Kasumi-1 (cell line): ENCODE measurements around the gene MRC1.
A peak's percentile ranks its signal among the peaks of the same experiment; 100 is the strongest.

Source experiments
- DNase-seq, 2 experiments: peaks; one replicate each; lab custom pipeline; 2025; lab: John Stamatoyannopoulos, UW

MRC1 gene

DNA sequence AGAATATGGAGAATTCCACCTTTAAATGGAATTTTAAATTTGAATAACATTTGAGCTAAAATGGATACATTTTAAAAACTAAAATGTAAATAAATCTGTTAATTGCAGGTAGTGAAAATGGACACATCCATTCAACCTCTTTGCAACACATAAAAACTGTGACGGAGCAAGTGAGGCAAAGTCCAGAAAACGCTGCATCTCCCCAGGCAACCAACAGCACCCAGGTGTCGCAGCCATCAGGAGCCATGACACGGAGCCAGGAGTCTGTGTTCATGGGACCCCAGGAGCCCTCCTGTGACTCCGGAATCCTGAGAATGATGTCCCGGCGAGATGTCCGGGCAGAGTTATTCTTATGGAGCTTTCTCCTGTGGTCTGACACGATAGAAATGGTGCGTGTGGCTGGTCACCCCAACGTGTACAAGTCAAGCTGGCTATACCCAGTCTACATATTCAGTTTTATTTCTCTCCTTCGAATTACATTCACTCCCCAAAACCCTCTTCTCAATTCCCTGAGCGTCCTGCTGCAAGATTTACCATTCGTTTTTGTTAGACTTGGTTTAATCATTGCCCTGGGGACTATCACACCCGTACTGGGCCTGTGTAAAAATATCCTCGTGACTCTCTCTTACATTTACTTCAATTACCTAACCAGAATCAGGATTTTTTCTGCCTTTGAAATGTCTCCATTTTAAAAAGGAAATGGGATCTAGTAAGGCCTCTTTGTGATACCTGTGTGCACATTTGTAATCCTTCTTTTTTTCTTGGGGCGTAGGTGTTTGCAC, 13.1 kb upstream of the MRC1 start:
- no peak for DNase-seq

DNA sequence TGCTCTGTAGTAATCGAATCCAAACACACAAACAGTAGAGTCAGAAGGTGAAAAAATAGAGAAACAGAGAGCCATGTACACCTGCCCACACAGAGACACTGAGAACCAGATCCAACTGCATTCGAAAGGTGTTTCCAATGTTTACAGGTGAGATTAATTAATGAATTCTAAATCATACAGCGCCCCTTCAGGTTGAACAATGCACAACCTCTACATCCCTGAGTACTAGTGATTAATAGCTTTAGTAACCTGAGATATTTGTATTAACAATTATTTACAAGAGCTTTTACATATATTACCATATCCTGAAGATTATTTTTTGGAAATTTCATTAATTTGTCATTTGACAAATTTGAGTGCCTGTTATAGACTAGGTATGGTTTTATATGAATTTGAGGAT, 7.6 kb upstream of the MRC1 start:
- DNase-seq = no peak

DNA sequence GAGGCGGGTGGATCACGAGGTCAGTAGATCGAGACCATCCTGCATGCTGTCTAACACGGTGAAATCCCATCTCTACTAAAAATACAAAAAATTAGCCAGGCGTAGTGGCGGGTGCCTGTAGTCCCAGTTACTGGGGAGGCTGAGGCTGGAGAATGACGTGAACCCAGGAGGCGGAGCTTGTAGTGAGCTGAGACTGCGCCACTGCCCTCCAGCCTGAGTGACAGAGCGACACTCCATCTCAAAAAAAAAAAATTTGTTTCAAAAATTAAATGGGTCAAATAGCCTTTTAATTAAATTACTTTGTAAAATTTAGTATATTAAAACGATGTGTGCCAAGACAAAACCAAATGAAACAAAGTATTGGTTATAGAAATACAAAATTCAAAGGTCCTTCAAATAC, 6.8 kb upstream of the MRC1 start:
- no peak for DNase-seq

GRCh38 chr10:17802976-17803375, 6.2 kb upstream of the MRC1 start:
- DNase-seq = no peak

DNA sequence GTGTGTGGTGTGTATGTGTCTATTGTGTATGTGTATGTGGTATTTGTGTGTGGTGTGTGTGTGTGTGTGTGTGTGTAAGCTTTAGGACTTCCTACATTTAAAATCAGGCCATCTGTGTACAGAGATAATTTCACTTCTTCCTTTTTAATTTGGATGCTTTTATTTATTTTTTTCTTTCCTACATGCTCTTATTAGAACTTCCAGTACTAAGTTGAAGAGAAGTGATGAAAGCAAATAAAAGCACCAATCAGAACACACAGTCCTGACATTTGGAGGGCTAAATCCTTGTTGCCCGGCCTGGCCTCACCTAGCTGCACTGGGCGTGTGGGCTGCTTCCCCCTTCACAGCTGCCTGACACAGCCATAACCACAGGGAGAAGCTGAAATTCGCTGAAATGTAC, 3.8 kb upstream of the MRC1 start:
- DNase-seq = peak in 1 of 2 experiments; percentile 37

DNA sequence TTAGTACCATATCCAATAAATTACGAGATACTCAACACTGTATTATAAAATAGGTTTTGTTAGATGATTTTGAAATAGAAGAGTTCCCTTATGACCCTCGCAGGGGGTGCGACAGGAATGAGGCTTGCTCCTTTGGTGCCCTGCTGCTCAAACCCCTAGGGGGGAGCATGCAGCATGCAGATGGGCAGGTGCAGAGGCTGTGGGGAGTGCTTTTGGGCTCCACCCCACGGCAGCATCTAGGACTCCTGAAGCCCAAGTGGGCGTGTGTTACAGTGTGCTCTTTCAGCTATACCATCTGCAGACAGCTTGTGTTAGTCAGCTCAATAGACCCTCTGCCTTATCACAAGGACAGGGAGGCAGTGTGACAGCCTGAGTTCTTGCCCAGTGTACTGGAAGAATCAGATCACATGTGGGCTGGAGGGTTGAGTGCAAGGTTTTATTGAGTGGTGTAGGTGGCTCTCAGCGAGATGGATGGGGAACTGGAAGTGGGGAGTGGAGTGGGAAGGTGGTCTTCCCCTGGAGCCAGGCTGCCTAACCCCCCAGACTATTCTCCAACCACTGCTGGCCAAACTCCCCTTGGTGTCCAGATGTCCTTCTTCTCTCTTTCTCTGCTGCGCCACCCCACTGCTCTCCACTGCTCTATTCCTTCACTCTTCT, 3.1 kb upstream of the MRC1 start:
- no peak for DNase-seq

DNA sequence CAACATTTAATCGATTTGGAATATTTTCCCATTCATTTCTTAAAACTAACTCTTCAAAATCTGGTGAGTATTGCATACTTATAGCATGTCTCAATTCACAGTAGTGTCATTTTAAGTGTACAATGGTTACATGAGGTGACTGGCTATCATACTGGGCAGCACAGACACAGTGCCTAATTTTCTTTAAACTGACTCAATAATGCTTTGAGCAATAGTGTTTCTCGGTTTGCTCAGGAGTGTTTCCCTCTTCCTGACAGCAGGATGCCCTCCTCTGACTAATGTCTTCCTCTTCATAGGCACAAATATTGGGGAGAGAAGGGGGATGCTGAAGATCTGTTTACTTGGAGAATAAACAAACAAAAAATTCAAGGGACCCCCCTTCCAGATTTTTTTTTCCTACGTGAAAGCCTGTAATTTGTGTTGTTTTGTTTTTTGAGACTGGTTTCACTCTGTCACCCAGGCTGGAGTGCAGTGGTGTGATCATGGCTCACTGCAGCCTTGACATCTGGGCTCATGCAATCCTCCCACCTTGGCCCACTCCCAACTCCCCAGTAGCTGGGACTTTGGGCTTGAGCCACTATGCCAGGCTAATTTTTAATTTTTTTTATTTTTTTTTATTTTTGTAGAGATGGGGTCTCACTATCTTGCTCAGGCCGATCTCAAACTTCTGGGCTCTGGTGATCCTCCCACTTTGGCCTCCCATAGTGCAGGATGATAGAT, 2.2 kb downstream of the MRC1 start:
- DNase-seq = no peak

- no peak for DNase-seq
Measured at GRCh38 chr10:17814973-17815372, 5.8 kb downstream of the MRC1 start.

GRCh38 chr10:17816199-17816598, 7.1 kb downstream of the MRC1 start:
- DNase-seq = no peak

DNA sequence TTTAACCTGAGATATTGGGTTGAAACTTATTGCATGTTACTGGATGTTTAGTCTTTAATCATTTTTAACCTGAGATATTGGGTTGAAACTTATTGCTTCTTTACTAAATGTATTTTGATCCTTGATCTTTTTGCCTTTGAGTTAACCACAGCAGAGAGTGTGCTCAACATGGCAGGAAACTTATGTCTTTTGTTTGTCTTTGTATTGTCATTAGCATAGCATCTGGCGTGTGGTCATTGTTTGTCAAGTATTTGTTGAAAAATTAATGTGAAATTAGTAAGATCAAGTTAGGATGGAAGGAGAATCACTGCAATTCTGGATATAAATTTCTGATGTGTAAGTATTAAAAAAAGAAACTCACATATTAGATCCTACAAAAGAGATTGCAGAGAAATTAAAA, 8.2 kb downstream of the MRC1 start:
- no peak for DNase-seq

GRCh38 chr10:17817790-17818189, 8.6 kb downstream of the MRC1 start:
- no peak for DNase-seq

DNA sequence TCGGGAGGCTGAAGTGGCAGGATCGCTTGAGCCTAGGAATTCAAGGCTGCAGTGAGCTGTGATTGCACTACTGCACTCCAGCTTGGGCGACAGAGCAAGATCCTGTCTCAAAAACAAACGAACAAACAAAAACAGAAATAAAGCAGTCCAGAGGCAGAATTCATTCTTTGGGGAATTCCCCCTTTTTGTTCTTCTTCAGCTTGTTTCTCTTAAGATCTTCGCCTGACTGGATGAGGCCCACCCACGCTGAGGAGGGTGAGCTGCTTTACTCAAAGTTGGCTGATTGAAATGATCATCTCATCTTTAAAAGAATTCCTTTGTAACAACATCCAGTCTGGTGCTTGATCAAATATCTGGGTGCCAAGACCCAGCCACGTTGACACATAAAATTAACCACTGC, 10.7 kb downstream of the MRC1 start:
- no peak for DNase-seq

GRCh38 chr10:17820943-17821342, 11.8 kb downstream of the MRC1 start:
- DNase-seq = no peak

DNA sequence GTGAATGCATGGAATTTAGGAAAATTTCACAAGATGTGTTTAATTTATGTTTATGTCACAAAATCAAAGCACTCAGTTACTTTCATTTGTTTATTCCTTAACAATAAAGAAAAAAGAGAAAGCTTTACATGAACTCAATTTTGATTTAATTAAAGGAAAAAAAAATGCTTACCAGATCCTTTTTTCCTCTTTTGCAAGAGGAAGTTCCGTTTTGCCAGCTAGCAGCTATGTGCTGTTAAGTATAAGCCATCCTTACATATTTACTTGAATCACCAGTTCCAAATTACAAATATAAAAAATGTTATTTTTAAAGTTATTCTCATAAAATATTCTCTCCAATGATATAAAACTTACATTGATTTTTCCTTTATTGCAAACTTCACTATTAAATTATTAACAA, 12.7 kb downstream of the MRC1 start:
- DNase-seq = peak; percentile 36 to 43

DNA sequence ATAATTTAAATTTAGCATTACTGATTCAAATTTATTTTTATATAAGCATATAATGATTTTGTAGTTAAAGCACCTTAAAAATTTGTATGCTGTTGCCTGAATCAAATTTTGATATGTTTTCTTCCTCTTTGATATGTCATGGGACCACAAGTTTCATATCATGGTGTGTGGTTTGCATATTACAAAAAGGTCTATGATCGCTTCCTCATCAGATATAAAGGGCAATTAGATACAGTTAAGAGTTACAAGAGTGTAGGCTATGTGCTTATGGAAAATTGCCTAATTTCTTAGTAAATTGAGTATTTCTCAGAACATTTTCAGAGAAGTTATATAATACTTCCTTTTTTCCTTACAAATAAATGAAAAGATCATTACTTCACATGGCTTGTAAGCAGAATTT, 22.2 kb downstream of the MRC1 start:
- DNase-seq = no peak

GRCh38 chr10:17831896-17832295, 22.7 kb downstream of the MRC1 start:
- no peak for DNase-seq

DNA sequence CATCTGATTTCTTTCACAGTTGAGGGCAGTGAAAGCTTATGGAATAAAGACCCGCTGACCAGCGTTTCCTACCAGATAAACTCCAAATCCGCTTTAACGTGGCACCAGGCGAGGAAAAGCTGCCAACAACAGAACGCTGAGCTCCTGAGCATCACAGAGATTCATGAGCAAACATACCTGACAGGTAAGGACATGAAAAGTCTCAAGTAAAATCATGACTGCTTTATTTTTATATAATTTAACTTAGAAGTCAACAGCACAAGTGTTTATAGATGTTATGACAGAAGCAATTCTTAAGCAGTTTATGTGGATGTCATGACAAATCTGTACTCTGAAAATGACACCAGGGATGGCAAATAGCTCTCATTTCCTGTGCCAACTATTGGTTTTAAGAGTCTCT, 24.5 kb downstream of the MRC1 start:
- no peak for DNase-seq

DNA sequence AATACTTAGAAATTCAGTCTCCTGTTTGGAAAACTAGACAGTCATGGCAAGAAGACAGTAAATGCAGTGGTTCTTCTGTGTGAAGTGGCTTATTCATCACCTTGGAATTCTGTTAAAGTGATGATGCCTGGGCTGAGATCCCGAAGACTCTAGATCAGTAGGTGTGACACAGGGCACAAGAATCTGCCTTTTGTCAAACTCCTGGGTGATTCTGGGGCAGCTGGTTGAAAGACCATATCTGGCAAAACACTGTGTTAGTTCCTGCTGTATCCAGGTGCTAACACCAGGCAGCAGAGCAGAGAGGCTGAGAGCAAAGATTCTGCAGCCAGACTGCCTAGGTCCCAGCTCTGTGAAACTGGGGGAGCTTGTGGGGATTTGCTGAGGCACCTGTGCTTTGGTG, 26.5 kb downstream of the MRC1 start:
- no peak for DNase-seq

- peak; percentile 12 to 38 for DNase-seq
Measured at GRCh38 chr10:17836942-17837341, 27.8 kb downstream of the MRC1 start.

- DNase-seq = no peak
Measured at GRCh38 chr10:17838080-17838648, 29.0 kb downstream of the MRC1 start.

DNA sequence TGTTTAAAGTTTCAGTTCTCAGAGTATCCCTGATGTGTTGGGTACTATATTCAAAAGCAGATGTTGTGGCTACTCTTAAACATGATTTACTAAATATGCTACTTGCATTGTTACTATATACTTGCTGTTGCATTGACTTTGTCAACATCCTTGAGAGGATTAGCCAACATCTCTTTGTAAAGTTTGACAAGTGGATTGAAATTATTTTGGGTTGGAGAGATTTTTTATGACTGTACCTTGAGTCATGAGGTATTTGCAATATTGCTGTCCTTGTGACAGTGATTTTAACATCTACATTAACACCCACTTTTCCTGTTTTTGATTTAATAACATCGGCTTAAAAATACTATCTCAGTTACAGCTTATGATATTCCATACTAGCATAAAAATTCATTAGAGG, 31.9 kb downstream of the MRC1 start:
- no peak for DNase-seq

GRCh38 chr10:17842641-17843040, 33.5 kb downstream of the MRC1 start:
- no peak for DNase-seq
